ENCODE measurements around the gene CEP164.
A peak's percentile ranks its signal among the peaks of the same experiment; 100 is the strongest.
"Not testable (repeated sequence)": the region's sequence is repeated elsewhere in the genome, so short reads cannot be mapped to it uniquely, and the experiment has no call there.

CEP164 gene

DNA sequence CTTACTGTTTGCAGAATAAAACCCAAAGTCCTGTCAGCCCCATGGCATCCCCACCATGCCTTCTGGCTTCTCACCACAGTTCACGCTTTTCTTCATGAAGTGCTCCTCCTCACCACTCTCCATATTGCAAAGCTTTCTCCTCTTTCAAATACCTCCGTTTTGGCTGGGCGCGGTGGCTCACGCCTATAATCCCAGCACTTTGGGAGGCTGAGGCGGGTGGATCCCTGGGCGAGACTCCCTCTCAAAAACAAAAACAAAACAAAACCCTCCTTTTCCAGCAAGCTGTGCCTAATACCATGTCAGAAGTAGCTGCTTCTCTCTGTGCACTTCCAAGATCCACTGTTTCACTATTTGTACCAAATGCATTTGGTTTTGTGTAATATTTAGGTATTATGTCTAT is 18.3 kb upstream of the CEP164 start:
- no peak for DNase-seq

DNA sequence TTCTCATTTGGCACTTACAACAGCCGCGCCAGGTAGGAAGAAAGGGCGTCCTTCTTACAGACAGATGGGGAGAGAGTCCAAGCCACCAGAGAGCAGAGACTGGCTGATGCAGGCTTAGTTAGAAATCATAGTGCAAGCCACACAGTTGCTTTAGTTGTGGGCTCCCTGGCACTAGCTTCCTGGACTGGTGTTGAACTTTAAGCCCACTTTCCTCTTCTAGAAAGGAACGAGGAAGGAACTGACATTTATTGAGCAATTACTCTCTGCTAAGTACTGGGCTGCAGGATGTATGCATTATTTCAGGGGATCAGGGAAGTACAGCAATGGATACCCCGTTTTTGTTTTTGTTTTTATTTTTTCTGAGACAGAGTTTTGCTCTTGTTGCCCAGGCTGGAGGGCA is 14.6 kb upstream of the CEP164 start:
- no peak for DNase-seq

DNA sequence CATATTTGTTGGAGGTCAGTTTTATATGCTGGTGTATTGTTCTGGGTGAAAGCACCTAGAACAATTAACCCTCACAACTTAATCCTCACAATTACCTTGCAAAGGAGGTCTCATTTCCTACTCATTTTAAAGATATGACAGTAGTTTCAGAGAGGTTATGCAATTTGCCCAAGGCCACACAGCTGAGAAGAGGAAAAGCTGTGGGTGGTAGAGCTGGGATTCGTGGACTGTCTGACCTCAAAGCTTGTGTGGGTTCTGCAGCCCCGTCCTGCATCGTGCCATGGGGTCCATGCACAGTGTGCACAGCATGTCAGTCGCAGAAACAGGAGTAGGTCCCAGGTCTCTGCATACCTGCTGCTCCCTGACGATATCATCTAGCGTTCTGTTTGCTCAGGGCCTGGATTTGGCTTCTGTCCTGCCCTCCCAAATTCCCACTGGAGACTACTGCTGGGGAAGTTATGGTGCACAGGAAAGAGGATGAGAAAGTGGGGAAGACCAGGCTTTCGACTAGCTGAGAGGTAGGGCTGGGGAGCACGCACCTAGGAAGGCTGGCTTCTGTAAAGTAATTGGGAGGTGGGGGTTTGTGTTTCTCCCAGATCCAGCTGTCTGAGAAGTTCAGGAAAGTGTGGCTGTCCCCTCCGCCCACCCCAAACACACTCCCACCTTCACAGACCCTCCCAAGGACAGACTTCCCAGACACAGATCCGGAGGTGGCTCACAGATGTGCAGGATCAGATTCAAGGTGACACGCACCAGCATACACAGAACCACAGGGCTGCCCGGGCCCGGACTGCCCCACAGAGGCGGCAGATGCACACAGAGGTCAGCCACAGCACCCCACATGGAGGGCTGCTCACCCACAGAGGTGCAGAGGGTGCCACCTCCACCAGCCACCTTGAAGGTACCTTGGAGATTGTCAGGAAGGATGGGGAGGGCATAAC is 13.6 kb upstream of the CEP164 start:
- no peak for DNase-seq

DNA sequence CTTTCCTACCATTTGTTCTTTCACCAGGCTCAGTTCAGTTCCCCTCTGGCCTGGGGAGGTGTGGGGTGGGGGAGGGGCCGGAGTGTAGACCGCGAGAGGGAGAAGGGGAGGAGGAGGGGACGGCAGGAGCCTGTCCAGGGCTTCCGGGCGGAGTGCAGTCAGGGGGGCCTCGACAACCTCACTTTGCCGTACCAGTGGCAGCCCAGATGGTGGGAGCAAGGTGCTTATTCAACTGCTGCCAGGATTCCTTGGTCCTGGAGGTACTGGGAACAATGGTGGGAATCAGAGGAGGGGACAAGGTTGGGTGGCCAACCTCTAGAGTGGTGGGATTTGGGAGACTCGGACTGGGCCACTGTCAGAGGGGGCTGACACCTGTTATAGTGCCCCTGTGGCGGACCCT is 12.8 kb upstream of the CEP164 start:
- no peak for DNase-seq

DNA sequence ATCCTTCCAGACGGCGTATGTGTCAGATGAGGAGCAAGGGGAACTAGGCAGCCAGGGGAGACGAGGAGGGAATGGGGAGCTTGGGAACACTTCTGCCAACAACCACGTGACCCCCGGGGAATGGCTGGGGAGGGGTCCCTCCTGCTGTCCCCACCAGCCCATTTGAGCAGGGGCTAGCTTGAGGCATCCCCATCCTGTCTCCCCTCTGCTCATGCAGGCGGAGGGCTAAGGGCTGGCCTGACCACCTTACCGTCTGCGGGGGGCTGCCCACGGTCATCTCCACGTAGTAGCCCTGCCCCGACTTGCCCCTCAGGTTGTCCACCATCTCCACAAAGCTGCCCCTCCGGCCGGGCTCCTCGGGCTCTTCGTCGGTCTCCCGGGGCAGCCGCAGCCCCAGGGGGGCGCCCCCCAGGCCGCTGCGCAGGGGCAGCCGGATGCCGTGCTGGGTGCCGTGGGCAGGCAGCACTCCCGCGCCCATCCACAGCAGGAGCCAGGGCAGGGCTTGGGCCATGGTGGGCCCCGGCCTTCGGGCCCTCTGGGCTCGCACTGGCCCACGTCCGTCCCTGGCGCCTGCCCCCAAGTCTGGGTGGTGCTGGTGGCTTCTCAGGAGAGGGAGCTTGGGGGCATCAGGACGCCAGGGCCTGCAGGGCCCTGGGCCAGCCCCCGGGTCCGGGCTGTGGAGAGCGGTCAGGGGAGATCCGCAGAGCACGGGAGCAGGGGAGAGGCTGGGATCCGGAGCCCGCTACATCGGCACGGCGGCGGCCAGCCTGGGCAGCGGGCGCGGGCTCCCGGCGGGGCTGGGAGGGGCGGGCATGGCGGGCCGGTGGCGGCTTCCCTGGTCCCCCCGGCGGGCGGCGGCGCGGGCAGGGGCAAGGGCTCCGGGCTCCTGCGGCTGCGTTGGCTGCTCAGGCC is 12.1 kb upstream of the CEP164 start:
- peak; percentile 35 for DNase-seq

DNA sequence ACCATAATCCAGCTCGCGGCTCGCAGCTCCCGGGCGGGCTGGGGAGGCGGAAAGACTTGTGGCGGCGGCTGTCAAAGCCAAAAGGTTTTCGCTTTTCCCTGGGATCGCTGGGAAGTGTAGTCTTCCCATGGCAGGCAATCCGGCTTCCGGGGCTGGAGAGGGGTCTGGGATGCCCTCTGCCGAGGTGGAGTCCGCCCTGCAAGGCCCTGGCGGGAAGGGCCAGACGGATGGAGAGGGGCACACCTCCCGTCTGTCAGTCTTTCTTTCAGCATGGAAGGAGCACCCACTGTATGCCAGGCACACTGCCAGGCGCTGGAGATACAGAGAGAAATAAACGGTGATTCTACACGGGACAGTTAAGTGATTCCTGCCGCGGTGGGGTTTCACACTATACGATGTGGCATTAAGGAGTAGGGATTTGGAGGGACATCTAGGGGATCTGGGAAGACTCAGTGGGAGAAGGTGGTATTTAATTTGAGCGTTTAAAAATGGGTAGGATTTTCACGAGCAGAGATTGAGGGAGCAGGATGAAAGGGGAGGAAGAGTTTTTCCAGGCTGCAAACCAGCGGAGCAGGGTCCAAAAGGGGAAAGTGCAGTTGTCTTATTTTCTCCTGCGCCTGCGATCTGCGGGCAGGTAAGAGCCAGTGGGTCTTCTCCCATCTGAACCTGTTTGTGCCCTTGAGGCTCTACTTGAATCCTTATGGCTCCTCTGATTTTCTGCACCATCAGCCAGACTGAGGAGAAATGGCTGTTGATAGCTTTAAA is 11.3 kb upstream of the CEP164 start, which contains the start of gene BACE1:
TSS of gene BACE1 (minus strand) at position 60 of the 765 bp plus-strand sequence. CDS start 461 bp downstream, outside the sequence.
- DNase-seq = no peak

DNA sequence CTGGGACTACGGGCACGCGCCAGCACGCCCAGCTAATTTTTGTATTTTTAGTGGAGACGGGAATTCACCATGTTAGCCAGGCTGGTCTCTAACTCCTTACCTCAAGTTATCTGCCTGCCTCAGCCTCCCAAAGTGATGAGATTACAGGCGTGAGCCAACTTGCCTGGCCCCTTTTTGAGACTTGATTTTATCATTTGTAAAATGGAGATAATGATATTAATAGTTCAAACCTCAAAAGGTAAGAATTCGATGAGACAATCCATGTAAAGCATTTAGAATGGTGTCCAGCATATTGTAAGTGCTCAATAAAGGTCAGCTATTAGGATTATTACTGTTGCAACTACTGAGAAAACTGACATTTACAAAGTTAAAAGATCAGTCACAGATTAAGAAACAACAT is 8.9 kb upstream of the CEP164 start:
- no peak for DNase-seq

DNA sequence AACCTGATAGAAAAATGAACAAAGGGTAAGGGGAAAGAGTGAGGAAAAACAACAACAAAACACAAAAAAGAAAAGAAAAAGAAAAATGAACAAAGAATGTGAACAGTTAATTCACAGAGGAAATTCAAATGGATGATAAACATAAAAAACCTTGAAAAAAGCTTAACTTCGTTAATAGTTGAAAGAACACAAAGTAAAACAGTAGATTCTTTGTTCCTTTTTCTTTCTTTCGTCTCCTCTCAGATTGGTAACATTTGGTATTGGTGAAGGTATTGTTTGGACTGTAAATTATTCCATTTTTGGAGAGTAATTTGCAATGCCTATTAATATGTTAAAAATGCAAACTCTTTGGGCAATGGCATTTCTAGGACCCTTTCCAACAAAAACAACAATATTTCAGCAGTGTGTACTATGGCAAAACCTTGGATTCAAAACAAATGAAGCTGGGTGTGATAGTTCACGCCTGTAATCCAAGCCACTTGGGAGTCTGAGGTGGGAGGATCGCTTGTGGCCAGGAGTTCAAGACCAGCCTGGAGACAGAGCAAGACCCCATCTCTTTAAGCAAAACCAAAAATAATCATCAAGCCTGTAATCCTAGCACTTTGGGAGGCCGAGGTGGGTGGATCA is 8.3 kb upstream of the CEP164 start:
- no peak for DNase-seq

DNA sequence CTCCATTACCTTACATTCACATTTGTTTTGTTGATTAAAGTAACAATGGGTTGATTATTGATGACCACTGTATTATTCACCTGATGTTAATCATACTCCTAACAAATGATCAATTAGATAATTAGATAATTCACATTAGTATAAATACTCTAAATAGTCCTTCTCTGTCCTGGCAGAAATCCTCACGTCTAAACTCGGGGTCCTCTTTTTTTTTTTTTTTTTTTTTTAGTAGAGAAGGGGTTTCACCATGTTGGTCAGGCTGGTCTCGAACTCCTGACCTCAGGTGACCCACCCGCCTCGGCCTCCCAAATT is 443 bp upstream of the CEP164 start:
- DNase-seq = not testable (repeated sequence)

DNA sequence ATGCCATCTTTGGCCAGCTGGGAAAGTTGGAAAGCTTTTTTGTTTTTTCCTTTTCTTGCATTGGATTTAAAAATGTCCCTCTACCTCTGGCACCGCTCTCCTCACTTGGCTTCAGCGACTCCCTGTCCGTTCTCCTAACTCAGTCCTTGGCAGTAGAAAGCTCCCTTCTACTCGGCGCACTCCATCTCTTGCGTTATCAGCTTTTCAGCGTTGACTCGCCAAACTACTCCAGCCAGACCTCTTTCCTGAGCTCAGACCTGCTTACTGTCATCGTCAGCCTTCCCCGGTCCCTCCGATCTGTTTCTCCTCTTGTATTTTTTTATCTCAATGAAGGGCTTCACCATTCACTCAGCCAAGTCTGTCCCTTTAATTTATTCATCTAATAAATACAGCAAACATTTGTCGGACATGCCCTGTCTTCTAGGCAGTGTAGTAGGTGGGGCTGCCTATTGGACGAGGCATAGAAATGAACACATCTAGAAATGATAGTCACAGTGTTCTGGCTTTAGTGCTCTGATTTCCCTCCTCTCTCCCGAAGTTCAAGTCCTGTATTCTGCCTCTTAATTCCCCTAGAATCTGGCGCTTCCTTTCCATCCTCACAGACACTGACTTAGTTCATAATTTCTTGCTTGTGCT is 839 bp downstream of the CEP164 start:
- DNase-seq = no peak

DNA sequence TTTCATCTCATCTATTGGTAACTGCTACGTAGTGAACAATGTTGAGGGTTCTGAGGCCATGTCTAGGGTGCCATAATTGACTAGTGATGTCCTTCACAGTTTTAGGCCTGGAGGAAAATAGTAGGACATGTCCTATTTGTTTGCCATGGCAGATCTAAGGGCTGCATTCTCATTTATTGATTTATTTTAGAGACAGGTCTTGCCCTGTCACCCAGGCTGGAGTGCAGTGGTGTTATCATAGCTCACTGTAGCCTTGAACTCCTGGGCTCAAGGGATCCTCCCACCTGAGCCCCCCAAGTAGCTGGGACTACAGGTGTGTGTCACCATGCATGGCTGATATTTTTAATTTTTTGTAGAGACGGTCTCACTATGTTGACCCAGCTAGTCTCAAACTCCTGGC is 5.2 kb downstream of the CEP164 start:
- DNase-seq = no peak

DNA sequence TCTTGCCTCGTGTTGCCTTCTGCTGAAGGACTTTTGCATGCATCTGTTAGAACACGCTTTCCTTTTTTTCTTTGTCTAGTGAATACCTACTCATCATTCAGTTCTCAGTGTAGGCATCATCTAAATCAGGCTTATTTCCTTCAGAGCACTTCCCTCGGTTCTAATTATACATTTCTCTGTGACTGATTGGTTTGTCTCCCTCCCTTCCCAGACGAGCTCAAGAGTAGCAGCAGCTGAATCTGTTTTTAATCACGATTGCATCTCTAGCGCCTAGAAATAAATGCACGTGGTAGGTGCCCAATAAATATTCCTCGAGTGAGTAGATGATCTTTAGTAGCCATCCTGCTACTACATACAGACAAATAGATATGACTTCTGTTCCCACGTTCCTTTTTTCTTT is 6.3 kb downstream of the CEP164 start:
- no peak for DNase-seq

DNA sequence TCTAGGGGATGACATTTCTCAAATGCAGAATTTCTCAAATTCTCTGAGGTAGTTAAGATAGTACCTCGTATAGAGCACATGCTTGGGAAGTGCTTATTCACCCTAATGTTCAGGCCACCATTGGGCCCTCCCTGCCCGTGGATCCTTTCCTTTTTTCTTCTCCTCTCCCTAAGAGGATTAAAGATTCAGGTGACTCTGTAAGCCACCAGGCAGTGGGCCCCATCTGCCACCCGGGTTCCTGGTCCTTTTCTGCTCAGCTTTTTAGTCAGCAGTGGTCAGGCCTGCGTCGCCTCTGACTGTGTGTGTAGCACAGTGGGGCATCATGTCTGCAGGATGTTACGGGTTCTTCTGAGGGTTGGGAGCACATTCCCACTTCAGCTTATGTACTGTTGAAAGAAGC is 7.2 kb downstream of the CEP164 start:
- no peak for DNase-seq

DNA sequence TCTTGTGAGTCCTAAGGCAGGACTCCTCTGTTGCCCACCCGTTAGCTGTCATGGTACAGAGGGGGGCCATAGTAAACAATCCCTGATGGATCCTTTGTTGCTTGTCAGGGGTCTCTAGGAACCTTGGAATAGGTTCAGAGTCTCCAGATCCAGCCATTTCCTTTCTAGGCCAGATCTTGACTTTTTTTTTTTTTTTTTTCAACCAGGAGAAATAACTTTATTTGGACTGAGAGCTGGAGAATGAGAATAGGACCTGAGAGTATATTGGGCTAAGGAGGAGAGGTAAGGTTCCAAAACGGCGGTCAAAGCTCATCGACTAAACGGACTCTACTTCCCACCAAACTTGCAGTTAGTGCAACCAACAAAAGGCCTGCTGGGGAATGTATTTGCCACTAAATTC is 7.7 kb downstream of the CEP164 start:
- no peak for DNase-seq

DNA sequence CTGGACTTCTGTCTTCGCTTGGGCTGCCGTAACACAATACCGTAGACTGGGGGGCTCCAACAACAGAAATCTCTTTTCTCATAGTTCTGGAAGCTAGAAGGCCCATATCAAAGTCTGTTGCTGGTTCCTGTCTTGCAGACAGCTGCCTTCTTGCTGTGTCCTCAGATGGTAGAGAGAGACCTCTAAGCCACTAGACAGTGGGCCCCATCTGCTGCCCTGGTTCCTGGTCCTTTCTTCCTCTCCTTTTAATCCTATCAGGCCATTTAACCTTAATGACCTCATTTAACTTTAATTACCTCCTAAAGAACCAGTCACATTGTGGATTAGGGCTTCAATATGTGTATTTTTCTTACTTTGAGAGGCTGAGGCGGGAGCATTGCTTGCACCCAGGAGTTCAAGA is 9.4 kb downstream of the CEP164 start:
- no peak for DNase-seq

DNA sequence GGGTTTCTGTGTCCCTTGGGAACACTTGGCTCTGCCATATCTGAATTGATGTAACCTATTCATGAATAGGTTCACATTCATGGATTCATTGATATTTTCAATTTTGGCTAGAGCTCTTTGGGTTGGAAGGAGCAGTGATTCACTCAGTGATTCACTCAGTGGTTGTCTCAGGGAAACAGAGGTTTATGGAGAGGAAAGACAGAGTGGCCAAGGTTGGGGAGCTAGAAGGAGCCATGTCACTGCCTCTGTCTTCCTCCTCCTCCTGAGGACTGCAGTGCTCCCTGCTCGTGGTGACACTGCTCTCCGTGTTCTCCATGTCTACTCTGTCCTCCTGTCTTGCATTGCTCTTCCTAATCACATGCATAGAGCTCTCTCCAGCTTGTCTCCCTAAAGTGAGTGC is 17.4 kb downstream of the CEP164 start:
- no peak for DNase-seq

DNA sequence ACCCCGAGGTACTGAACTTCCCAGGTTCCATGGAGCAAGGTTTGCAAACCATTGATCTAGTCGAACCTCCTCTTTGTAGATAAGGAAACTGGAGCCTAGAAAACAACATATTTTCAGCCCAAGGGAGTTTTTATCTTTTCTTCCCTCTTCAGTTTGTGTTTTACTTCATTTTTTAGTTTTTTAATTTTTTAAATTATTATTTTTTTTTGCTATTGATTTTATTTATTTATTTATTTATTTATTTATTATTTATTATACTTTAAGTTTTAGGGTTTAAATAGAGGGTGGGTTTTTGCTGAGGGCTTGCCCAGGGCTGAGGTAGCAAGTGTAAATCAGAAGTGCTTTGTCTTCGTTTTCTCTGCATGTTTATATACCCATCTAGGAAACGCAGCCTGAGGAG is 26.9 kb downstream of the CEP164 start:
- DNase-seq = no peak

DNA sequence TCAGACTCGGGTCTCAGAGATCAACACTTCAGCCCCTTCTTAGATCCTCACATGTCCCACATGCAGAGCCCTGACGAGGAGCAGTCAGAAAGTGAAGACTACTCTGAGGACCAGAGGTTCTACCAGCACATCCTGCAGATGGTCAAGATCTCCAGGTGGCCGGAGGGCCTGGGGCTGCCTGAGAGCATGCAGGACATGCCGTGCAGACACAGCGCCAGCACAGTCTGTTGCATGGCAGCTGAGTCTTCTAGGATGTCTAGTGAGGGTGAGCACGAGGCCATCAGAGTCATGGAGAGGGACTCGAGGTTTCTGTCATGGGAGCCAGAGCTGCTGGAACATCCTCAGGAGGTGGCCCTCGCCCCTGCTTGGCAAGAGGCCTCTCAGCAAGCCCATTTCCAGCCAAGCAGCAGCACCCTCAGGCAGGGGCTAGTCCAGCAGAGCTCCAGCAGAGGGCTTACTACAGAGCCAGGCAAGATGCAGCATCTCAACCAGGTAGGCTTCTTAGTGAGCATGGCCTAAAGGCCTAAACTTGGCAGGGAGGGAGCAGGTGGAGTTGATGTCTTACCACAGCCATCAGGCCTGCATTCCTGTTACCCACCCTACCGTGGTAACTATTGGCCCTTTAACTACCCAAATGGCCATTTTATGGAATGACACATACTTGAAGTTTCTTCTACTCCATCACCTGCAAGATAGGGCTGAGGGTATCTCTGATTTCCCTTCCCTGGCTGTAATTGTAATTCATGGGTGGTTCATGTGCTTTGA is 28.7 kb downstream of the CEP164 start:
- no peak for DNase-seq

DNA sequence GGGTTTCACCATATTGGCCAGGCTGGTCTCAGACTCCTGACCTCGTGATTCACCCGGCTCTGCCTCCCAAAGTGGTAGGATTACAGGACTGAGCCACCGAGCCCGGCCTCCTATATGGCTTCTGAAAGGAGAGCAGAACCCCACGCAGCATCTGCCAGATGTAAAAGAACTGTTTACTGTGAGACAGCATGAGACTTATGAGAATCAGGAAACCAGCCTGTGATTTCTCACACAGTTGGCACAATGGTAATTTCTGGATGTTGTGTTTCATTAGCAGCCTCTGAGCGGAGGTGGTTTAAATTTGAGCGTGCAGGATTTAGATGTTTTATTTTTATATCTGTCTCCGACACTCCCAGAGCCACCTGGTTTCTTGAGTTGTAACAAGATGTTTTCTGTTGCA is 33.8 kb downstream of the CEP164 start:
- DNase-seq = no peak

DNA sequence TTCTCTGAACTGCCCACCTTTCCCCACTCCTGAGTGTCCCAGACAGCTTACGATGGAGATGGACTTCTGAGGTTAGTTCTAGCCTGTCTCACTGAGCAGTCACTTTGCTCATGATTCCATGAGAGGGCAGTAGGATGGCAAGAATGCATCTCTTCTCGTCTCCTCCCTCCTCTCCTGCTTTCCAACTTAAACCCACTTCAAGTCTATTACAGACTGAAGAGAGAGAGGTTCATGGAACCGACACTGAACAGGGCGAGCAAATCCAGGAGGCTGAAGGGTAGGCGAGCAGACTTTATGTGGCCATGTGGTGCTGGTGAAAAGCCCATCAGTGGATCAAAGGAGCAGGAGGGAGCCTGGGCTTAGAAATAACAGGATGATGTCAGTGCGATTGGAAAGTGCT is 38.6 kb downstream of the CEP164 start:
- DNase-seq = no peak

DNA sequence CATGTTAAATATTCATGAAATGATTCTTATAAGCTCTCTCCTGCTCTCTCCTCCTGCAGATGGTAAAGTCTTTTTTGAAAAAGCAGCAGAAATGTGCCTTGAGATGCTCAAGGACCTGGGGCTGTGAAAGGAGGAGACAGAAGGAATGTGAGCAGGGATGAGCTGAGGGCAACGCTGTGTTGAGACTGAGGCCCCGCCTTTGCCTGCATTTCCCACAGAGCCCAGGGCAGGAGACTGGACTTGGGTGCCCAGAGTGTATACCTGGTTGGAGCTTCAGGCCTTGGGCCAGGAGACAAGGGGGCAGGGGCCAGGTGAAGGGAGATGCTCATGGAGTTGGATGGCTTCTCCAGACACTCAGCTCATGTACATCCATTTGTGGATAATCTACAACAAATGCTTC is 39.2 kb downstream of the CEP164 start:
- no peak for DNase-seq
